Activated CD8-positive, alpha-beta memory T cell treated with anti-CD3 and anti-CD28 coated beads, Interleukin-2, amount 10 ng/mL, durations not matched to agents 7 days and 5 days (primary cell): ENCODE measurements around the gene MACROD2. TPM values are rescaled to one million over a fixed set of nuclear protein-coding genes. Genes with fewer than 3 reads are reported as not detected.

Experiments
- ATAC-seq: fragments of 150-1000 bp; cut with Tn5 transposase; one replicate; pipeline ENCODE4 v1.10.0; 2021; ENCODE audit warnings: moderate library complexity
- CTCF ChIA-PET: fragments of 350-600 bp; sonication (Branson Sonifier 250); formaldehyde crosslinking; loops from one replicate; lab custom pipeline; 2021; ENCODE audit warnings: antibody characterized with exemption; lab: Charles Lee
- DNase-seq: peaks from one replicate; pipeline ENCODE4 v3.0.0-alpha.2; 2020
- H3K27ac Mint-ChIP-seq: one replicate; pipeline ENCODE4 v1.8.0; 2021; ENCODE audit warnings: mild to moderate bottlenecking, mixed read lengths
- H3K27me3 Mint-ChIP-seq: one replicate; pipeline ENCODE4 v1.8.0; 2021; ENCODE audit warnings: mixed read lengths
- H3K36me3 Mint-ChIP-seq: one replicate; pipeline ENCODE4 v1.8.0; 2021; ENCODE audit warnings: mild to moderate bottlenecking, mixed read lengths
- H3K4me1 Mint-ChIP-seq: one replicate; pipeline ENCODE4 v1.8.0; 2021; ENCODE audit warnings: mixed read lengths
- H3K4me3 Mint-ChIP-seq: one replicate; pipeline ENCODE4 v1.8.0; 2021; ENCODE audit warnings: mild to moderate bottlenecking, moderate library complexity, mixed read lengths
- H3K9me3 Mint-ChIP-seq: one replicate; pipeline ENCODE4 v1.8.0; 2022; ENCODE audit warnings: low read depth, mixed read lengths
- total RNA-seq, 2 experiments: library from RNA; stranded (reverse); gene quantifications; one replicate each; pipeline ENCODE4 v1.2.3, GENCODE V29; 2021

MACROD2 gene
- total RNA-seq, 2 experiments from 2014 or later, result not detected

DNA sequence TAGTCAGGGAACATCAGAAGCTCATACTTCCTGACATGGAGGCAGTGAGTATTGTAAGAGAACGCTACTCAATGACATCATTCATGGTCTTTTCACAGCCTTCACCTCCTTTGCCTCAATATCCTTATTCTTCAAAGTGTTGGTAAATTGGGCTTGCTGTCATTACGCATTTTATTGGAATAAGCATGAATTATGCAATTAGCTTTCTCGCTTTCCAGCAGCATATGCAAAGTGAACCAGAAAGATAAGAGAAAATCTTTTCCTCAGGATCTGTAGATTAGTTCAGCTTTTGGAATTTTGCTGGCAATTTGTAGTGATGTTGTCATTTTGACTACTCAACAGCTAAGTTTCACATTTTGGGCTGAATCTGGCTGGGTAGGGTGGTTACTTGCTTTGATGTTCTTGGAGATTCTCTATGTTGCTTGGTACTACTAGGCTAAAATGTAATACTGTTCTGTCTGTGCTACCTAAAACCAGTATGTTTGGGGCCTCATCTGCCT is 1565.8 kb downstream of the MACROD2 start:
- Mint-ChIP-seq H3K27me3 (no peaks in the 10 kb centered on the region), H3K9me3 (peaks cover 5% of the 10 kb centered on the region), H3K27ac (no peak overlapping the region), H3K36me3 (no peaks in the 10 kb centered on the region), H3K4me1 (no peaks in the 10 kb centered on the region), H3K4me3 (no peak overlapping the region)
- ATAC-seq (no peak), DNase-seq (no peak)
- CTCF ChIA-PET, result no interaction called here

DNA sequence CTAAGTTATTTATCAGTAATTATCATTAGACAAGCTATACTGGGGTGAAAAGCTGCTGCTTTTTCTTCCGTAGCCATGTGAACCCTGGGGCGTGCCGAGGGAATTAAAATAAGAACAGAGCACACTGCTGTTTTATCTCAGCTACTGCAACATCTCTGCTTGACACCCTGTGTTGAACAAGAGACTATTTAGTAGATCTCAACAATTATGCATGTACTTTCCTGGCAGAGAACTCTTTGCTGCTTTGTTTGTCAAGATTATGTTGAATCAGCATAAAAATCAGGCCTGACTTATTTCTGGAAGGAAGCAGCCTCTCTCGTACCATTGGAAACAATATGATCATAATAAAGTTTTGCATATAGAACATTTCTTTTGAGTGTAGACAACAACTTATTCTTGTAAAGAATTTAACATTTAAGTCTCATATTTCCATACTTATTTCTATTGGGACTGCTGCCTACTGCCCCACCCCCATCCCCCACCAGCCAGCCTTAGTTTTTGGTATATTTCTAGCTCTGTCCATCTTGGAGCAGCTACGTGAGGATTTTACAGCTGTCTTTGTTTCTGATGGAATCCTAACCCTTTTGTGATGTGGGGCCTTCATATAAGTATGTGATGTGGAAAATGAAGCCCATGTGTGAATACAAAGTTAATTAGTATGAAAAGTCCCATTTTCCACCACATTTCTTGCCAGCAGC is 1566.5 kb downstream of the MACROD2 start:
- Mint-ChIP-seq H3K27ac (no peak overlapping the region), H3K4me1 (no peaks in the 10 kb centered on the region), H3K9me3 (peaks cover 5% of the 10 kb centered on the region), H3K36me3 (no peaks in the 10 kb centered on the region), H3K4me3 (no peak overlapping the region), H3K27me3 (no peaks in the 10 kb centered on the region)
- CTCF ChIA-PET, result no interaction called here
- DNase-seq (no peak), ATAC-seq (no peak)

DNA sequence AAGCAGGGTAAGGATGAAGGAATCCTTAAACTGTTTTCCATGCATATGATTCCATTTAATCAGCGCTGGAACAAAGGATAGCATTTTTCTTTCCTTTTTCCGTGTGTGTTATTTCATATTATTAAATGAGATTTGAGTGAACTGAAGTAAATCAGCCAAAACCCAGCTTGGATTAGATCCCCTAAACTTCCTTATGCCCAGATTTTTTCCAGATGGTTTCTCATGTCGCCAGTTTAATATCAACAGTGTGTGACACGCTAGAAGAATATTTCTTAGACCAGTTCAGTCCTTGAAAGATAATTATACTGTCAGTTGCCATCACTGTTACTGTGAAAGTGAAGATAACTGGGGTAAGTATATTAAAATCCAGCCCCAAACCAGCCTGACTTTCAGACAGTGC is 1568.5 kb downstream of the MACROD2 start:
- CTCF ChIA-PET, result no interaction called here

DNA sequence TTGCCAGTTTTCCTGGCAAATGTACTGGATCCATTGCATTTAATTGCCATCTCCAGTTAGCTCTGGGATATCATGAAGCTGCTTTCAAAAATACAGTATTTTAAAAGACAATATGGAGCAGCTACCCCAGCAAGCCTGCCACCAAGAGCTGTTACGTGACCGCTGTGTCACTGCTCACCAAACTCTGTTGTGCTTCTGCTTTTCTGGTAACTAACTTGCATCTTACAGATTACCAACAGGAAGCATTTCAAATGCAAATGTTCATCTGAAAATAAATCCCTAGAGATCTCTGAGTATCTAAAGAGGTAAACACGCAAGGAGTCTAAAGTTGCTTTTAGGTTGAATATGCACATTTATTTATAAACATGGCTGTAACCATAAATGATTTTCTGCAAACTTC is 1569.7 kb downstream of the MACROD2 start:
- Mint-ChIP-seq H3K27ac (no peak overlapping the region), H3K27me3 (no peaks in the 10 kb centered on the region), H3K36me3 (no peaks in the 10 kb centered on the region), H3K9me3 (peaks cover 5% of the 10 kb centered on the region), H3K4me3 (no peak overlapping the region), H3K4me1 (no peaks in the 10 kb centered on the region)
- CTCF ChIA-PET, result no interaction called here
- no peak for DNase-seq
- no peak for ATAC-seq

More for the DNA sequence above, 1568.5 kb downstream of the MACROD2 start:
- no peak for DNase-seq
- Mint-ChIP-seq H3K27ac (no peak overlapping the region), H3K27me3 (no peaks in the 10 kb centered on the region), H3K4me1 (no peaks in the 10 kb centered on the region), H3K4me3 (no peak overlapping the region), H3K36me3 (no peaks in the 10 kb centered on the region), H3K9me3 (peaks cover 5% of the 10 kb centered on the region)
- ATAC-seq, result no peak

DNA sequence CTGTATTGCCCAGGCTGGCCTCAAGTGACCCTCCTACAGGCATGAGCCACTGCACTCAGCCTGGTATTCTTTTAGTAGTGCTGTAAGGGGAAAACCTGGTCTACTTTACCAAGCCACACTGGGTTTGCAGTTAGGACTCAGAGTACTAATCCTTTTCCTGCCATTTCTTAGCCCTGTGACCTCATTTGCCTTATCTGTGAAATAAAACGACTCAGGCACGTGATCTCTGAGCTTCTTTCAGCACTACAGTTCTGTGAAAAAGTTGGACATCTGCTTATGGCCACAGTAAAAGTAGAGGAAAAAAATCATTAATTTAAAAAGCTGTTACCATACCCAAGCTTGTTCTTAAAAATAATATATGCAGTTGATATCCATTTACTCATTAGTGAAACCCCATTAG is 1570.5 kb downstream of the MACROD2 start:
- H3K27me3 Mint-ChIP-seq, result no peaks in the 10 kb centered on the region
- no peaks in the 10 kb centered on the region for H3K4me1 Mint-ChIP-seq
- no peaks in the 10 kb centered on the region for H3K36me3 Mint-ChIP-seq
- DNase-seq (no peak), ATAC-seq (no peak)
- H3K9me3 Mint-ChIP-seq, result peaks cover 10% of the 10 kb centered on the region
- no peak overlapping the region for H3K27ac Mint-ChIP-seq
- no peak overlapping the region for H3K4me3 Mint-ChIP-seq
- CTCF ChIA-PET, result no interaction called here

DNA sequence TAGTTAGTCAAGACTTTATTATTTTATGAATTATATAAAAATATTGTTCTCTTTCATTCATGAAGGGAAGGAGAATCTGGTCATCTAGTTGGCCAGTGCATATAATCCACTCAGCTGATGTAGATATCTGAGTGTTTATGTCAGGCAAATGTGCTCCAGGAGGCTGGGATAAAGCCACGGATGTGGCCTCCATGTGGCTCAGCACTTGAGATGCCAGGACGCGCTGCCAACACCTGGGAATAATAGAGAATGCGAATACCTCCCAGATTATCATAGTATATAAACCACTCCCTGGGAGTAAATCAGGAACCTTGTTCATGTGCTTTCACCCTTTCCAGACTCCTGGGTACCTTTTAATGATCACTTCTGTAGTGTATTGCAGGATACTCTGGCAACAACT is 1571.9 kb downstream of the MACROD2 start:
- H3K27ac Mint-ChIP-seq, result no peak overlapping the region
- DNase-seq, result no peak
- no peaks in the 10 kb centered on the region for H3K27me3 Mint-ChIP-seq
- CTCF ChIA-PET, result no interaction called here
- H3K36me3 Mint-ChIP-seq, result no peaks in the 10 kb centered on the region
- H3K4me1 Mint-ChIP-seq, result no peaks in the 10 kb centered on the region
- H3K9me3 Mint-ChIP-seq, result peaks cover 10% of the 10 kb centered on the region
- no peak for ATAC-seq
- H3K4me3 Mint-ChIP-seq, result no peak overlapping the region

DNA sequence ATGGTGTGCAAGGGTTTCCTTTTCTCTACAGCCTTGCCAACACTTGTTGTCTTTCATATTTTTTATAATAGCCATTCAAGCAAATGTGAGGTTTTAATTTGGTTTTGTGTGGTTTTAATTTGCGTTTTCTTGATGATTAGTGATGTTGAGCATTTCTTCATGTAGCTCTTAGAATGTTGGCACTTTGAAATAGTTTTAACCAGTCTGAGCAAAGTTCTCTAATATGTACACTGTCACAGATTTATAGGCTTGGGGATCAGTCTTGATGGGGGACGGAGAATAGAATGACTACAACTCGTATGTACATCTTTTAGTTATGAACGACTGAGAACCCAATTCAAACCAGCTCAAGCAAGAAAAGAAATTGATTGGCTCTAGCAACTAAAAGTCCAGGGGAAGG is 1574.8 kb downstream of the MACROD2 start:
- H3K9me3 Mint-ChIP-seq, result peaks cover 10% of the 10 kb centered on the region
- H3K27me3 Mint-ChIP-seq, result no peaks in the 10 kb centered on the region
- no peaks in the 10 kb centered on the region for H3K4me1 Mint-ChIP-seq
- no peak overlapping the region for H3K4me3 Mint-ChIP-seq
- CTCF ChIA-PET, result no interaction called here
- no peak overlapping the region for H3K27ac Mint-ChIP-seq
- ATAC-seq, result no peak
- H3K36me3 Mint-ChIP-seq, result no peaks in the 10 kb centered on the region
- no peak for DNase-seq

DNA sequence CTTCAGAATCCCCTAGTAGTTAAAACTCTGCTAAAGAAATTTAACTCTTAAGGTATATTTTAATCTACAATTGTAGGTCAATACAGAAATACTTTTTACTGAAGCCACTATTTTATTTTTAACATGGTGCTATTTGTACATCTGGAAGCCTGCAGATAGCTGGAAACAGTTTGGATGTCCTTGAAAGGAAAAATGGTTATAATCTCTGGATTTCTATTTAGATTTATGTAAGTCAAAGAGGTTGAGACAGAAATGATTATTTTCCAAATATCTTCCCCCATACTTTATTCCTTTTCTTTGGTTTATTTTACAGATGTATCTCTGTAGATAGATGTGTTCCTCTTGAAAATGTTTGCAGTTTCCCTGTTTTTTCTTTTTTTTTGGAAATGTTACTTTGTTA is 1575.7 kb downstream of the MACROD2 start:
- CTCF ChIA-PET, result no interaction called here
- Mint-ChIP-seq H3K27me3 (no peaks in the 10 kb centered on the region), H3K4me1 (no peaks in the 10 kb centered on the region), H3K27ac (no peak overlapping the region), H3K9me3 (peaks cover 9% of the 10 kb centered on the region), H3K4me3 (no peak overlapping the region), H3K36me3 (no peaks in the 10 kb centered on the region)
- ATAC-seq, result no peak
- no peak for DNase-seq

DNA sequence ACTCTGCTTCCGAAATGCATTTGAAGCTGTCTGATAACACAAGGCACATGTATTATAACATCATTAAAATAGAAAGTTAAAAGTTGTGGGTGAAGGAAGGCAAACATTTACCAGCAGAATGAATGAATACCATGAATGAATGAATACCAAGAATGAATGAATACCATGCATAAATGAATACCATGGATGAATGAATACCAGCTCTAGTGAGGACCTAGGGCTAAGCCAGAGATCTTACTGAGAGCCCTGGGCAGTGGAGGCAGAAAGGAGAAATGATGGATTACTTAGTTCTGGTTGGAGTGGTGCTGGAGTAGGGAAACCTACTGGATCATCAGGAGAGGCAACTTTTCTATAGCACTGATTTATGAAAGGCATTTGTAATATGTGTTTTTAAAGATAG is 1579.9 kb downstream of the MACROD2 start:
- Mint-ChIP-seq H3K36me3 (no peaks in the 10 kb centered on the region), H3K9me3 (peaks cover 9% of the 10 kb centered on the region), H3K4me3 (no peak overlapping the region), H3K27ac (no peak overlapping the region), H3K27me3 (no peaks in the 10 kb centered on the region), H3K4me1 (no peaks in the 10 kb centered on the region)
- CTCF ChIA-PET, result no interaction called here
- no peak for DNase-seq
- no peak for ATAC-seq

DNA sequence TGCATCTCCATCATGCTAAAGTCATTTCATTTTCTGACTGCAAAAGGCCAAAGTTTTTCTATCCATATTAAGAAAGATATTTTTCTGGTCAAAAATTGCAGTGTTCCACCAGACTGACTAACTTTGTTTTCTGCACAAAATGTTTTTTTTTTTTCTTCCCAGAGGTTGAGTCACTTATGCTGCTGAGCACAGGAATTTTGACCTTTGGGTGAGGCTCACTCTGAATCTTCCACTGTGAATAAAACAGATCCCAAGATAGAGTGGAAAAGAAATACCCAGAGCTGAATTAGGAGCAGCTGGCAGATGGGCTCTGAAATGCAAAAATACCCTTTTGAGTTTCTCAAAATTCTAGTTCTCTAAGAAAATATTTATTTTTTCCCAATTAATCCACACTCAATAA is 1581.1 kb downstream of the MACROD2 start:
- CTCF ChIA-PET, result no interaction called here

DNA sequence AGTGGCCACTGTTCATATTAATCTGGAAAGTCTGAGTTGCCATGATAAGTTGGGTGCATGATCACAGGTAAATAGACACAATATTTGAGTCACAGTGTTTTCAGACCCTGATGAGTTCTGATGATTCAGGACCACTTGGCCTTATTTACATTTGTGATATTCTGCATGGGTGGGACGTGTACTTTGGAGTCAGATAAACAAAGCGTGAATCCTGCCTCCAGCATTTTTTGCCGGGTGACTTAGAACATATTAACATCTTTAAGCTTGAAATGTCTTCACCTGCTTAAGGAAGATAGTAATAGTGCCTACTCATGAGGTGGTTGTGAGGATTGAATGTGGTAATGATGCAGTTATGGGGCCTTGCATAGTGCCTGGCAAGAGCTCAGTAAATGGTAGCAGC is 1582.8 kb downstream of the MACROD2 start:
- Mint-ChIP-seq H3K36me3 (no peaks in the 10 kb centered on the region), H3K4me3 (no peak overlapping the region), H3K27me3 (no peaks in the 10 kb centered on the region), H3K4me1 (no peaks in the 10 kb centered on the region), H3K9me3 (peaks cover 12% of the 10 kb centered on the region), H3K27ac (no peak overlapping the region)
- CTCF ChIA-PET, result no interaction called here
- no peak for DNase-seq
- no peak for ATAC-seq

More for the DNA sequence above, 1581.1 kb downstream of the MACROD2 start:
- Mint-ChIP-seq H3K4me3 (no peak overlapping the region), H3K27ac (no peak overlapping the region), H3K27me3 (no peaks in the 10 kb centered on the region), H3K4me1 (no peaks in the 10 kb centered on the region), H3K36me3 (no peaks in the 10 kb centered on the region), H3K9me3 (peaks cover 9% of the 10 kb centered on the region)
- DNase-seq (no peak), ATAC-seq (no peak)

DNA sequence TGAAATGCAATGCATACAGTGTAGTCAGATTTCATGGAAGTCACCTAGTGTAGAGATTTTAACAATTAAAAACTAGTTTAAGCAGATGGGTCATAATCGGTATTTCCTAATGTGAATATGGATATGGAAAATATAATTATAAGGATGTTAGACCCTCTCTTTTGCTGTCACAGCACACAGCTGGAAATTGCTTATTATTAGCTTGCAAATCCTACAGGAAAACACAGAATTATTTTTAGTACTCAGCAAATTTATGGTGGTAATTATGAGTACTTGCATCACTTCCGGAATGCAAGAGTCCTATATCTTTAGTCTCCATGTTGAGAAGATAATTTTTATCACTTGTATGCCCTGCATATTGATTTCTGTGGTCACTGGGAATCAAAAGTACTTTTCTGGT is 1584.4 kb downstream of the MACROD2 start:
- ATAC-seq (no peak), DNase-seq (no peak)
- peaks cover 13% of the 10 kb centered on the region for H3K9me3 Mint-ChIP-seq
- CTCF ChIA-PET, result no interaction called here
- no peaks in the 10 kb centered on the region for H3K4me1 Mint-ChIP-seq
- H3K27ac Mint-ChIP-seq, result no peak overlapping the region
- H3K36me3 Mint-ChIP-seq, result no peaks in the 10 kb centered on the region
- no peaks in the 10 kb centered on the region for H3K27me3 Mint-ChIP-seq
- no peak overlapping the region for H3K4me3 Mint-ChIP-seq

DNA sequence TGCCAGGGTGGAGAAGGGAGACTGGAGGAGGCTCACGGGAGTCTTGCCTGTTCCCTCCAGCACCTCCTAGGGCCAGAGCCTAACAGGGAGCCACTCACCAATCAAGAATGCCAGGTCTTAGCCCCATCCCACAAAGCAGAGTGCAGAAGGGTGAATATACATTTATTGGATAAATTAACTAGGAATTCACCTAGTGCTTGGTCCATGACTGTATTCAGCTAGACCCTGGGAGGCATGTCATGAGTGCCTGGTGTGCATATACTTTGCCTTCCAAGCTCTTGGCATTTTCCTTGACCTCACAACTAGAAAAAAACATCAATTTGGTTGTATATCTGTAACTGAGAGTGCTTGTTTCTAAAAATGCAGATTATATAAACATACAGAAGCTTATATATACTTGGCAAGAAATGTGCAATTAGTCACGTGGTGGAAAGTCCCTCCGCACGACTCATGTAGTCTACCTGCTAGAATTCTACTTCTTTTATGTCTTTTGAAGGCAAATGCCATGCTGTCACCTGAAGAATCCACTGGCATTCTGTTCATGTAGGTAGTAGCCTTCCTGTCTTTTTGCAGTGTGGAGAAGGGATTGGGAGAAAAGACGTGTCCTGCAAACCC is 1586.9 kb downstream of the MACROD2 start:
- H3K4me3 Mint-ChIP-seq, result no peak overlapping the region
- peaks cover 17% of the 10 kb centered on the region for H3K9me3 Mint-ChIP-seq
- CTCF ChIA-PET, result no interaction called here
- no peaks in the 10 kb centered on the region for H3K4me1 Mint-ChIP-seq
- no peak for DNase-seq
- no peaks in the 10 kb centered on the region for H3K36me3 Mint-ChIP-seq
- H3K27ac Mint-ChIP-seq, result no peak overlapping the region
- H3K27me3 Mint-ChIP-seq, result no peaks in the 10 kb centered on the region
- no peak for ATAC-seq

DNA sequence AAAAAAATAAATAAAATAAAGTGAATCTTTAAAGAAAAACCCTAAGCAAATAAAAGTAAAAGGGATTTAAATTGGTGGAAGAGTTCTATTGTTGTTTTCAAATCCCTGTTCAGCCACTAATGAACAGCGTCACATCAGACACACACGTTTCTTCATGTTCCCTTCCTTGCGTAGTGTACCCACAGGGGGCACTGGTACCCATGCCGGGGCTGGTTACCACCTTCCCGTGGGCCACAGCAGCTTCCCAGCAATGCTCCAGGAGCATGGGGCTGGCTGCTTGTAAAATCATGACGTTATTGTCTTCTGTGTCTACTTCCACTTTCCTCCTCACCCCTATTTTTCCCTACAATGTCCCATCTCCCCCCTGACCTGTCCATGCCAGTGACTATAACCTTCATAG is 1589.2 kb downstream of the MACROD2 start:
- CTCF ChIA-PET, result no interaction called here
- Mint-ChIP-seq H3K27me3 (no peaks in the 10 kb centered on the region), H3K4me1 (no peaks in the 10 kb centered on the region), H3K36me3 (no peaks in the 10 kb centered on the region), H3K4me3 (no peak overlapping the region), H3K27ac (no peak overlapping the region), H3K9me3 (peaks cover 16% of the 10 kb centered on the region)
- ATAC-seq, result no peak
- DNase-seq, result no peak
